ENCODE data around the gene NOP58. TPM values are rescaled to one million over a fixed set of nuclear protein-coding genes. Genes with fewer than 3 reads are reported as not detected.

Gene NOP58
- polyA plus RNA-seq, 1 donor from 2014 or later: 170 TPM

DNA sequence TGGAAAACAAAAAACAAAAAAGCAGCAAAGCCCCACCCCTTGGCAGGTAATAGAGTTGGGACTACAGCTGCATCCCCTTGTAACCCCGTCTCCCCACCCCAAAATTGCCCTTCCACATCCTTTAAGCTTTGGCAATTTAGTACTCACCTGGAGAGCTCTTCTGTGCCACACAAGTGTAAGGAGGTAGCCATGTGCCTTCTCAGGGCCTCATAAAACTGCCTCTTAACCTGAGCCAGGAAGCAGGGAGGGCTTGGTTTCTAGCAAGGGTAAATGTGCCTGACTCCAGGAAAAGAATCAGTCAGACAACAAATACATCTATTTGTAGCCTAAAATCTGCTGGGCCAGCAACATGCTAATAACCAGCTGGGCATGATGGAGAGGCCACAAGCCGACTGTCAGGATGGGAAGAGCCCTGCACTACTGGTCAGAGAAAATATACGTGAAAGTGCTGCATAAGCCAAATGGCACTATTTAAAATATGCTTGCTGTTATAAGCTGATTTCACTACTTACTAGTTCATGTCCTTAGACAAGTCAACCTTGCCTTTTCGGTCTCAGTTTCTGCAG is 46.3 kb downstream of the NOP58 start:
- Histone ChIP-seq H3K27me3 (ENCODE audit: insufficient read depth, low read depth, low read length) (no peaks in the 10 kb centered on the region), H3K4me2 (ENCODE audit: low read length) (no peak overlapping the region), H3K9me3 (ENCODE audit: low read length) (no peaks in the 10 kb centered on the region), H4K20me1 (ENCODE audit: insufficient read depth) (no peaks in the 10 kb centered on the region), H3K36me3 (ENCODE audit: insufficient read depth, low read length) (no peaks in the 10 kb centered on the region), H3K27ac (ENCODE audit: low read length) (no peak overlapping the region), H3K9me2 (ENCODE audit: insufficient read depth, low read length) (no peaks in the 10 kb centered on the region), H2AFZ (ENCODE audit: low read depth, low read length) (no peak overlapping the region), H3K9ac (ENCODE audit: low read length) (no peak overlapping the region), H3F3A (ENCODE audit: insufficient read depth, low read length, poor library complexity, severe bottlenecking) (no peaks in the 10 kb centered on the region), H3K79me2 (replicated peaks; ENCODE audit: insufficient read depth, low read length) (no peaks in the 10 kb centered on the region), H3K4me3 (ENCODE audit: low read length) (no peak overlapping the region)
- no peak for TF ChIP-seq RAD21 (conservative IDR thresholded peaks at IDR 0.05)
- TF ChIP-seq, protein P1, sequence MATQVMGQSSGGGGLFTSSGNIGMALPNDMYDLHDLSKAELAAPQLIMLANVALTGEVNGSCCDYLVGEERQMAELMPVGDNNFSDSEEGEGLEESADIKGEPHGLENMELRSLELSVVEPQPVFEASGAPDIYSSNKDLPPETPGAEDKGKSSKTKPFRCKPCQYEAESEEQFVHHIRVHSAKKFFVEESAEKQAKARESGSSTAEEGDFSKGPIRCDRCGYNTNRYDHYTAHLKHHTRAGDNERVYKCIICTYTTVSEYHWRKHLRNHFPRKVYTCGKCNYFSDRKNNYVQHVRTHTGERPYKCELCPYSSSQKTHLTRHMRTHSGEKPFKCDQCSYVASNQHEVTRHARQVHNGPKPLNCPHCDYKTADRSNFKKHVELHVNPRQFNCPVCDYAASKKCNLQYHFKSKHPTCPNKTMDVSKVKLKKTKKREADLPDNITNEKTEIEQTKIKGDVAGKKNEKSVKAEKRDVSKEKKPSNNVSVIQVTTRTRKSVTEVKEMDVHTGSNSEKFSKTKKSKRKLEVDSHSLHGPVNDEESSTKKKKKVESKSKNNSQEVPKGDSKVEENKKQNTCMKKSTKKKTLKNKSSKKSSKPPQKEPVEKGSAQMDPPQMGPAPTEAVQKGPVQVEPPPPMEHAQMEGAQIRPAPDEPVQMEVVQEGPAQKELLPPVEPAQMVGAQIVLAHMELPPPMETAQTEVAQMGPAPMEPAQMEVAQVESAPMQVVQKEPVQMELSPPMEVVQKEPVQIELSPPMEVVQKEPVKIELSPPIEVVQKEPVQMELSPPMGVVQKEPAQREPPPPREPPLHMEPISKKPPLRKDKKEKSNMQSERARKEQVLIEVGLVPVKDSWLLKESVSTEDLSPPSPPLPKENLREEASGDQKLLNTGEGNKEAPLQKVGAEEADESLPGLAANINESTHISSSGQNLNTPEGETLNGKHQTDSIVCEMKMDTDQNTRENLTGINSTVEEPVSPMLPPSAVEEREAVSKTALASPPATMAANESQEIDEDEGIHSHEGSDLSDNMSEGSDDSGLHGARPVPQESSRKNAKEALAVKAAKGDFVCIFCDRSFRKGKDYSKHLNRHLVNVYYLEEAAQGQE (IDR thresholded peaks at IDR 0.05; ENCODE audit: borderline replicate concordance): no peak
- no peak for TF ChIP-seq EP300 (conservative IDR thresholded peaks at IDR 0.05; ENCODE audit: poor library complexity, severe bottlenecking)
- TF ChIP-seq MXI1 (conservative IDR thresholded peaks at IDR 0.05; ENCODE audit: poor library complexity, severe bottlenecking): no peak
- no peak for TF ChIP-seq EZH2 (IDR thresholded peaks at IDR 0.05; ENCODE audit: borderline replicate concordance, insufficient read depth, low read length, poor library complexity, severe bottlenecking)
- TF ChIP-seq, protein P2, sequence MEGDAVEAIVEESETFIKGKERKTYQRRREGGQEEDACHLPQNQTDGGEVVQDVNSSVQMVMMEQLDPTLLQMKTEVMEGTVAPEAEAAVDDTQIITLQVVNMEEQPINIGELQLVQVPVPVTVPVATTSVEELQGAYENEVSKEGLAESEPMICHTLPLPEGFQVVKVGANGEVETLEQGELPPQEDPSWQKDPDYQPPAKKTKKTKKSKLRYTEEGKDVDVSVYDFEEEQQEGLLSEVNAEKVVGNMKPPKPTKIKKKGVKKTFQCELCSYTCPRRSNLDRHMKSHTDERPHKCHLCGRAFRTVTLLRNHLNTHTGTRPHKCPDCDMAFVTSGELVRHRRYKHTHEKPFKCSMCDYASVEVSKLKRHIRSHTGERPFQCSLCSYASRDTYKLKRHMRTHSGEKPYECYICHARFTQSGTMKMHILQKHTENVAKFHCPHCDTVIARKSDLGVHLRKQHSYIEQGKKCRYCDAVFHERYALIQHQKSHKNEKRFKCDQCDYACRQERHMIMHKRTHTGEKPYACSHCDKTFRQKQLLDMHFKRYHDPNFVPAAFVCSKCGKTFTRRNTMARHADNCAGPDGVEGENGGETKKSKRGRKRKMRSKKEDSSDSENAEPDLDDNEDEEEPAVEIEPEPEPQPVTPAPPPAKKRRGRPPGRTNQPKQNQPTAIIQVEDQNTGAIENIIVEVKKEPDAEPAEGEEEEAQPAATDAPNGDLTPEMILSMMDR (IDR thresholded peaks at IDR 0.05; ENCODE audit: poor library complexity, severe bottlenecking): no peak
- TF ChIP-seq SMC3 (conservative IDR thresholded peaks at IDR 0.05; ENCODE audit: poor library complexity): no peak
- TF ChIP-seq TAF1 (IDR thresholded peaks at IDR 0.05; ENCODE audit: low read depth): no peak
- TF ChIP-seq POLR2AphosphoS5 (IDR thresholded peaks at IDR 0.05): no peak

DNA sequence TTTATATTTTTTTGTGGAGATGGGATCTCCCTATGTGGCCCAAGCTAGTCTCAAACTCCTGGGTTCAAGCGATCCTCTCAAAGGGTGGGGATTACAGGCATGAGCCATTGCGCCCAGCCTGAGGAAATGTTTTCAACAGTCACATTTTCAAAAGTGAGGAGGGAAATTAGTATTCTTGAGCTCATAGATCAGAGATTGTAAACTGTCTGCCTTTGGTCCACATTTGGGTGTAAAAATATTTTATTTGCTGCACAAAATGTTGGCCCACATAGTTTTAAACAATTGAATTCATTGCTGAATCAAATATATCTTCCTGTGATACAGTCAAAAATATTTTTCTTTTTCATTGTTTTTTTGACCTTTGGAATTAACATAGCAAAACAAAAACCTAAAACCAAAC is 48.6 kb downstream of the NOP58 start:
- no peak overlapping the region for H2AFZ ChIP-seq (ENCODE audit: low read depth, low read length)
- TF ChIP-seq SMC3 (conservative IDR thresholded peaks at IDR 0.05; ENCODE audit: poor library complexity) (no peak), EZH2 (IDR thresholded peaks at IDR 0.05; ENCODE audit: borderline replicate concordance, insufficient read depth, low read length, poor library complexity, severe bottlenecking) (no peak), POLR2AphosphoS5 (IDR thresholded peaks at IDR 0.05) (no peak), RAD21 (conservative IDR thresholded peaks at IDR 0.05) (no peak), MXI1 (conservative IDR thresholded peaks at IDR 0.05; ENCODE audit: poor library complexity, severe bottlenecking) (no peak), EP300 (conservative IDR thresholded peaks at IDR 0.05; ENCODE audit: poor library complexity, severe bottlenecking) (no peak)
- TF ChIP-seq, protein P2 (IDR thresholded peaks at IDR 0.05; ENCODE audit: poor library complexity, severe bottlenecking): no peak
- TF ChIP-seq, protein P1 (IDR thresholded peaks at IDR 0.05; ENCODE audit: borderline replicate concordance): no peak
- H4K20me1 ChIP-seq (ENCODE audit: insufficient read depth): no peaks in the 10 kb centered on the region

More for the DNA sequence above, 48.6 kb downstream of the NOP58 start:
- Histone ChIP-seq H3K4me3 (ENCODE audit: low read length) (no peak overlapping the region), H3K27me3 (ENCODE audit: insufficient read depth, low read depth, low read length) (no peaks in the 10 kb centered on the region), H3K9ac (ENCODE audit: low read length) (no peak overlapping the region), H3K27ac (ENCODE audit: low read length) (no peak overlapping the region), H3K79me2 (replicated peaks; ENCODE audit: insufficient read depth, low read length) (no peaks in the 10 kb centered on the region), H3K4me2 (ENCODE audit: low read length) (no peak overlapping the region), H3K9me3 (ENCODE audit: low read length) (no peaks in the 10 kb centered on the region), H3F3A (ENCODE audit: insufficient read depth, low read length, poor library complexity, severe bottlenecking) (no peaks in the 10 kb centered on the region), H3K36me3 (ENCODE audit: insufficient read depth, low read length) (no peaks in the 10 kb centered on the region), H3K9me2 (ENCODE audit: insufficient read depth, low read length) (no peaks in the 10 kb centered on the region)
